Mammary epithelial cell (primary cell): ENCODE data around the gene IQSEC3.

Experiments used
- EZH2 ChIP-seq: IDR thresholded peaks from 2 replicates; pipeline ENCODE4 v1.6.1; 2012; ENCODE audit warnings: low read length, inconsistent platforms, borderline replicate concordance
- TF ChIP-seq, protein P1 (sequence below), 2 donors: IDR thresholded peaks in 1 of 2; conservative IDR thresholded peaks in 1 of 2; 2 replicates each; pipeline ENCODE4 v1.5.1; 2011 to 2012; ENCODE audit warnings: inconsistent platforms in 2 of 2, low read length in 2 of 2, mild to moderate bottlenecking in 2 of 2, control low read depth in 1 of 2, low read depth in 1 of 2; ENCODE audit not compliant: insufficient read depth in 1 of 2; ENCODE audit errors: extremely low read depth in 1 of 2

DNA sequence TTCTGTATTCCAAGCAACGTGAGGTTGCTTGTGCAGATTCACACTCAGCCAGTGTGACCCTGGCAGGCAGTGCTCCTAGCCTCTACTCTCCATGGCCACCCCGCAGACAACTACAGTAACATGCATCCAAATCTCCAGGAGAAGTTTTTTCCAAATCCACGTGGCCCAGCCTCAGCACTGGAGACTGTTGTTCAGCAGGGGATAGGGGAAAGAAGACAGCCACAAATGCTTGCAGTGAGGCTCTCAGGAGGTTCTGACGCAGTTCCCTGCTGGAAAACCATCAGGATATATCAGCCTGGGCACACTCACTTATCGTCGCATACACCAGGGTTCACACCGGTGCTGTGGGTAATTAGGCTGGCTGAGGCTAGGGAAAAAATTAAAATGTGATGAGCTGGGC is 16.2 kb downstream of the IQSEC3 start:
- TF ChIP-seq, protein P1, sequence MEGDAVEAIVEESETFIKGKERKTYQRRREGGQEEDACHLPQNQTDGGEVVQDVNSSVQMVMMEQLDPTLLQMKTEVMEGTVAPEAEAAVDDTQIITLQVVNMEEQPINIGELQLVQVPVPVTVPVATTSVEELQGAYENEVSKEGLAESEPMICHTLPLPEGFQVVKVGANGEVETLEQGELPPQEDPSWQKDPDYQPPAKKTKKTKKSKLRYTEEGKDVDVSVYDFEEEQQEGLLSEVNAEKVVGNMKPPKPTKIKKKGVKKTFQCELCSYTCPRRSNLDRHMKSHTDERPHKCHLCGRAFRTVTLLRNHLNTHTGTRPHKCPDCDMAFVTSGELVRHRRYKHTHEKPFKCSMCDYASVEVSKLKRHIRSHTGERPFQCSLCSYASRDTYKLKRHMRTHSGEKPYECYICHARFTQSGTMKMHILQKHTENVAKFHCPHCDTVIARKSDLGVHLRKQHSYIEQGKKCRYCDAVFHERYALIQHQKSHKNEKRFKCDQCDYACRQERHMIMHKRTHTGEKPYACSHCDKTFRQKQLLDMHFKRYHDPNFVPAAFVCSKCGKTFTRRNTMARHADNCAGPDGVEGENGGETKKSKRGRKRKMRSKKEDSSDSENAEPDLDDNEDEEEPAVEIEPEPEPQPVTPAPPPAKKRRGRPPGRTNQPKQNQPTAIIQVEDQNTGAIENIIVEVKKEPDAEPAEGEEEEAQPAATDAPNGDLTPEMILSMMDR (conservative IDR thresholded peaks at IDR 0.05 in 1 of 2, IDR thresholded peaks at IDR 0.05 in 1 of 2; ENCODE audit: extremely low read depth in 1 of 2, insufficient read depth in 1 of 2, low read depth in 1 of 2, low read length in 2 of 2), result no peak
- no peak for TF ChIP-seq EZH2
